OCI-LY3 (cell line): Measurements from ENCODE around the gene DEFB110.

Experiments used
- H2AFZ ChIP-seq: fragments of 200-600, 300-600 bp; shearing (Covaris generic); 2 replicates; pipeline ENCODE4 v1.6.0; 2014; ENCODE audit warnings: antibody characterized with exemption, low read depth, low read length
- H3K27ac ChIP-seq: fragments of 200-600, 300-600 bp; sonication (generic); 2 replicates; pipeline ENCODE4 v1.5.1; 2014; ENCODE audit warnings: mild to moderate bottlenecking, low read length, moderate library complexity, mixed read lengths
- H3K27me3 ChIP-seq: fragments of 200-600, 300-600 bp; sonication (generic); 2 replicates; pipeline ENCODE4 v1.6.1; 2014; ENCODE audit warnings: low read depth, low read length, mixed read lengths
- H3K36me3 ChIP-seq: fragments of 200-600, 300-600 bp; sonication (generic); replicated peaks from 2 replicates; pipeline ENCODE3; 2014; ENCODE audit warnings: low read depth, low read length, mixed read lengths
- H3K4me1 ChIP-seq: fragments of 300-600, 200-600 bp; sonication (generic); 2 replicates; pipeline ENCODE4 v1.6.1; 2014; ENCODE audit warnings: low read length, mixed read lengths
- H3K4me2 ChIP-seq: fragments of 200-600, 300-600 bp; sonication (generic); 2 replicates; pipeline ENCODE4 v1.6.1; 2014; ENCODE audit warnings: low read length, mixed read lengths
- H3K4me3 ChIP-seq: fragments of 300-600, 200-600 bp; sonication (generic); 2 replicates; pipeline ENCODE4 v1.5.1; 2014; ENCODE audit warnings: antibody characterized with exemption, mild to moderate bottlenecking, low read length, moderate library complexity
- H3K79me2 ChIP-seq: fragments of 300-600, 200-600 bp; shearing (Covaris generic); 2 replicates; pipeline ENCODE4 v1.6.1; 2014; ENCODE audit warnings: mild to moderate bottlenecking, low read length, mixed read lengths
- H3K9ac ChIP-seq: fragments of 300-600, 200-600 bp; shearing (Covaris generic); 2 replicates; pipeline ENCODE4 v1.6.0; 2014; ENCODE audit warnings: mild to moderate bottlenecking, low read length, moderate library complexity
- H3K9me3 ChIP-seq: fragments of 200-600, 300-600 bp; shearing (Covaris generic); 2 replicates; pipeline ENCODE4 v1.6.1; 2014; ENCODE audit warnings: low read length, mixed read lengths; ENCODE audit not compliant: insufficient read depth
- H4K20me1 ChIP-seq: fragments of 200-600, 300-600 bp; sonication (generic); 2 replicates; pipeline ENCODE4 v1.6.1; 2016; ENCODE audit warnings: low read length, mixed read lengths; ENCODE audit not compliant: insufficient read depth
- CTCF ChIP-seq: fragments of 200-600, 300-600 bp; sonication (generic); IDR thresholded peaks from 2 replicates; pipeline ENCODE4 v1.5.1; 2014; ENCODE audit warnings: antibody characterized with exemption, low read length, low read depth
- EZH2phosphoT487 ChIP-seq: fragments of 200-600 bp; shearing (Covaris generic); IDR thresholded peaks from 2 replicates; pipeline ENCODE4 v1.6.1; 2018; ENCODE audit warnings: antibody characterized with exemption, mixed run types, low read depth

The DEFB110 gene

GRCh38 chr6:50021894-50022293, at the start of gene DEFB110:
Gene DEFB110, minus strand, starts transcription at chr6:50021994. Its CDS starts 59 bp downstream, at chr6:50021935.
- Histone ChIP-seq H3K4me2 (no peak within 1 kb of the TSS), H3K4me3 (no peak within 1 kb of the TSS), H3K79me2 (no peaks in the 10 kb centered on the region), H3K9me3 (no peaks in the 10 kb centered on the region), H2AFZ (no peak within 1 kb of the TSS), H3K27ac (no peak within 1 kb of the TSS), H4K20me1 (no peaks in the 10 kb centered on the region), H3K9ac (no peak within 1 kb of the TSS), H3K36me3 (no peaks in the 10 kb centered on the region), H3K4me1 (no peaks in the 10 kb centered on the region), H3K27me3 (no peaks in the 10 kb centered on the region)
- TF ChIP-seq CTCF (no peak), EZH2phosphoT487 (no peak)

- H3K27ac ChIP-seq: no peak overlapping the region
- no peak overlapping the region for H2AFZ ChIP-seq
- TF ChIP-seq EZH2phosphoT487: no peak
- TF ChIP-seq CTCF: no peak
- H3K27me3 ChIP-seq: no peaks in the 10 kb centered on the region
- H3K9me3 ChIP-seq: no peaks in the 10 kb centered on the region
- H3K36me3 ChIP-seq: no peaks in the 10 kb centered on the region
- no peaks in the 10 kb centered on the region for H3K79me2 ChIP-seq
- no peaks in the 10 kb centered on the region for H4K20me1 ChIP-seq
- no peak overlapping the region for H3K9ac ChIP-seq
- H3K4me1 ChIP-seq: no peaks in the 10 kb centered on the region
- H3K4me2 ChIP-seq: no peak overlapping the region
- no peak overlapping the region for H3K4me3 ChIP-seq
These were observed 48.3 kb upstream of the DEFB110 start for GRCh38 chr6:50070101-50070500.

- TF ChIP-seq CTCF (peak; percentile 69), EZH2phosphoT487 (no peak)
- no peak overlapping the region for H3K4me3 ChIP-seq
- H3K4me2 ChIP-seq: no peak overlapping the region
- H3K27ac ChIP-seq: no peak overlapping the region
- H2AFZ ChIP-seq: no peak overlapping the region
- no peaks in the 10 kb centered on the region for H3K36me3 ChIP-seq
- no peaks in the 10 kb centered on the region for H3K27me3 ChIP-seq
- no peak overlapping the region for H3K9ac ChIP-seq
- H3K9me3 ChIP-seq: no peaks in the 10 kb centered on the region
- no peaks in the 10 kb centered on the region for H4K20me1 ChIP-seq
- H3K79me2 ChIP-seq: no peaks in the 10 kb centered on the region
- peaks cover 4% of the 10 kb centered on the region for H3K4me1 ChIP-seq
These were observed 40.3 kb upstream of the DEFB110 start for GRCh38 chr6:50062051-50062450.

GRCh38 chr6:50056242-50056641, 34.4 kb upstream of the DEFB110 start:
- Histone ChIP-seq H3K27me3 (no peaks in the 10 kb centered on the region), H3K27ac (no peak overlapping the region), H2AFZ (no peak overlapping the region), H3K9ac (no peak overlapping the region), H3K4me3 (no peak overlapping the region), H4K20me1 (no peaks in the 10 kb centered on the region), H3K36me3 (no peaks in the 10 kb centered on the region), H3K79me2 (no peaks in the 10 kb centered on the region), H3K9me3 (no peaks in the 10 kb centered on the region), H3K4me2 (no peak overlapping the region), H3K4me1 (peaks cover 28% of the 10 kb centered on the region)
- TF ChIP-seq EZH2phosphoT487: no peak
- TF ChIP-seq CTCF: no peak
